HG03442 (cell line): ENCODE data around the gene FHOD3.

ENCODE experiments used
- ATAC-seq: cut with Tn5 transposase; IDR thresholded peaks from one replicate; pipeline ENCODE4 v1.9.1; 2021; ENCODE audit warnings: mild to moderate bottlenecking, moderate library complexity; ENCODE audit not compliant: unreplicated experiment

The FHOD3 gene

DNA sequence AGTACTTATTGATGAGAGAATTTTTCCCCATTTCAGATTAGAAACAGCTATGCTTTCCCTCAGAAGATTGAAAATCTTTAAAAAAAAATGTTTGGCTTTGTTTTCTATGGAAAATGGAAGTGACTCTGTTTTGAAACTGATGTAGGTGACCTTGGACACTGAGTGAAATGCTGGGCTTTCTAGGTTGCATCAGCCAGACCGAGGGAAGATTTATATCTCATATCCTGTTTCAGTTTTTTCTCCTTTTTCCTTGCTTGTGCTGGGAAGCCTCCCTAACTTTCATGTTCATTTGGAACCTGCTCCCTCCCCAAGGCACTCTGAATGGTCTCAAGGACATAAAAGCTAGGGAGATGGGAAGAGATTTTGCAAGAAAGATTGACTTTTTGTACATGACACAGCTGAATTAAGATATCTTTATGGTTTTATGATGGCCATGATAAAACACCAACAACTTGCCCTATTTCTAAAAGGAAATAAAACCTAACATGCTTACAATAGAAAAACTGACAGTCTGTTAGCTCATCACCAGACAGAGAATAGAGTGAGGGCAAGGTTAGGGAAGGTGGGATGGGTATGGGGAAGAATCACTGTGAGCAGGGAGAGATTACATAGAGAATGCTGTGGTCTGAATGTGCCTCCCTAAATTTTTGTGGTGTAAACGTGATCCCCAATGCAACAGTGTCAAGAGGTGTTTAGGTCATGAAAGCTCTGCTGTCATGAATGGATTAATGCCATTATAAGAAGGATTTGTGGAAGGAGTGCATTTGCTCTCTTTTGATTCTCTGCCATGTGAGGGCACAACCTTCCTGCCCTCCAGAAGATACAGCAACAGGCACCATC, 281.6 kb downstream of the FHOD3 start:
- no peak for ATAC-seq

DNA sequence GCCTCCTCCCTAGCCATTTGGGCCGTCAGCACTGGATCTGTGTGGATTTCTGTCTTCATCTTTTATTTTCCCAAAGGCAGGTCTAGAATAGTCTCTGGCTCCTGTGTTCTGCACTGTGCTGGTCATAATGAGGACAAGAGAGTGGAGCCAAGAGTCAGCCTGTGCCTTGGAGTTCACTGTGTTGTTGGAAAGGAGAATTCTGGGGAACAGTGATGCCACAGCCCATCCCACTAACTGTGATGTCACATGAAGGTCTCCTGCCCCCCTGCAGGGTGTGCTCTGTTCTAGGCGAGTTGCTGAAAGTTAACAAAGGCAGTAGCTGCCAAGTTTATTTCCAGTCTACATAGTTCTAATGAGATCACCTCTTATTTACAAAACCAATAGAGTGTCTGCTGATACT, 282.8 kb downstream of the FHOD3 start:
- no peak for ATAC-seq

GRCh38 chr18:36580874-36581750, 283.6 kb downstream of the FHOD3 start:
- ATAC-seq, result no peak

DNA sequence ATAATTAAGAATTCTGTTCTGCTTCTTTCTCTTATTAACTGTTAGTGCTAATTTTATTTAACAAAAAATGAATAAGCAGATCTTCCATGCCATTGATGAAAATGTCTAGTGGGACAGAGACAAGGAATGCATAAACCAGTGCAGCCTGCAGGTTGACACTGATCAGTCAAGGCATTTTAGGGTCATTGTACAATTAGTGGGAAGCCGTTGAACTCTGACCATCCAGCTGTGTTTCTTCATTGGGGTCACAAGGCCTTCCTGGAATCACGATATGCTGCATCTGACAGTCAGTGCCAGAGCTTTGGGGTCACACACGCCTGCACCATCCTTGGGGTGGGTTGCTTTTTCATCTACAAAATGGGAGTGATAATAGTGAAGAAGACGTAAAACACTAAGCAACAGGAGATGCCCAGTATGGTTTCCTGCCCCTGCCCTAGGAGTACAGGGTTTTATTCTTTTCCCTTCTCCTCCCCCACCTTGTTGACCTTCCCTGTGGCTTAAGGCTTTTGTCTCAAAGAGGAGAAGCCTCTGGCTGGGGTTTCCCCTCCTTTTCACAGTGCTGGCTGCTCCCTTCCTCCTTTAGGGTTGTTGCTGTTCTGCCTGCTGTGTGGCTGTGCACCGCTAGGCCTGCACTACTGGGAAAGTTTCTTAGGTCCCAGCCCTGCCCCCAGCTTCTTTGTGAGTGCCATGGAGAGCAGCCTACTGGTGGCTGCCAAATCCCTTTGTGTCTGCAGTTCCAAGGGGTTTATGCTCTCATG, 285.7 kb downstream of the FHOD3 start:
- ATAC-seq, result peak; percentile 71

- no peak for ATAC-seq
Measured at GRCh38 chr18:36589857-36590543, 292.5 kb downstream of the FHOD3 start.

DNA sequence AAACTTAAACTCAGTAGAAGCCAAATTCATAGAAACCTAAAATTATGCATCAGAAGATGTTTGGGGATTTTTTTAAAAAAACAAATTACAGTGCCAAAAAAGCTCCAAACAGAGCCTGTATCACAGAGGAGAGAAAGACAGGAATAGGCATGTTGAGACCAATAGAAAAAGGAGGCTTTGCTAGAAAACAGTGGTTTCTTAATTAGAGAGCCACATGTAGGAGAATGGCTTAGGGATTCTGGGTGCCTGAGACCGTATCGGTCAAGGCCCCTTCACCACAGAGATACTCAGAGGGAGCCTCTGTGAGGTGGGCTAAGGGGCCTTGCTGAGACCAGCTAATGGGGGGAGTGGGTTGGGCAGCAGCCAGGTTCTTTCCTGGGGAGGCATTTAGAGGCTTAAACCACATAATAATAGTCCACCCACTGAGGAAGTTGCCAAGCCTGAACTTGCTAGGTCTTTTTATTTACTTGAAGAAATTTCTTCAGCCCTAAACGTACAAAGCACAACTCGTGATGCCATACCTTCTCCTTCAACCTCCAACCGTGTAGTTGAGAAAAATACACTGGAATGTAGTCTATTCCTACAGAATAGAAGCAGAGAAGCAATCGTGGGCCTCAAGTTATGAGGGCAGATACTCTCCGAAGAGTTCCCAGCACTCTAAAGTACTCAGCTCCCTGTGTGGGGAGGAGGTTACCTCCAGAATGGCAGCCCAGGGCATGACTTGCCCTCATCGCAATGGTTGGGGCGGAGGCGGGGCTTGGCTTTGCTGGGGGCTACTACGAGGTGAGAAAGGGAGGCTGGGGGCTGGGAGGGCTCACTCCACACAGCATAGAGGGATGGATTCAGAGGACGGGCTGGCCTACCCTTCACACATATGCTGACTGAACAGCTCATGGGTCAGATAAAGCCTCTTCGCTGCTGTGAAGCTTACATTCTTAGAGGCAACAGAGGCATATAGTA, 293.4 kb downstream of the FHOD3 start:
- no peak for ATAC-seq

DNA sequence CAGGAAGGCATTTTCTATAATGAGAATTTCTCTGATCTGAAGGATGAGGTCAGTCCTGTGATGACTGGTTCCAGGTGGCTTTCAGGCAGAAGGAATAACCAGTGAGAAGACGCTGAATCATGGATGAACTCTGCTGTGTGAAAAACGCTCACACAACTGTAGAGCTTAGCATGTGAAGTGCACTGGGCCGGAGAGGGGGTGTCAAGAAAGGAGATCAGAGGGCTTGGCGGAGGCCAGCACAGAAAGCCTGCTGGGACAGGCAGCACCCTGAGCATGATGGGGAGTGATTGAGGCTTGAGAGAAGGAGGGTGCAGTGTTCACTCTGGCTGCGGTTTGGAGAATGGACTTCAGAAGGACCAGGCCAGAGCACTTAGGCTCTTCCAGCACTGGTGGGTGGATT, 294.8 kb downstream of the FHOD3 start:
- ATAC-seq, result no peak

DNA sequence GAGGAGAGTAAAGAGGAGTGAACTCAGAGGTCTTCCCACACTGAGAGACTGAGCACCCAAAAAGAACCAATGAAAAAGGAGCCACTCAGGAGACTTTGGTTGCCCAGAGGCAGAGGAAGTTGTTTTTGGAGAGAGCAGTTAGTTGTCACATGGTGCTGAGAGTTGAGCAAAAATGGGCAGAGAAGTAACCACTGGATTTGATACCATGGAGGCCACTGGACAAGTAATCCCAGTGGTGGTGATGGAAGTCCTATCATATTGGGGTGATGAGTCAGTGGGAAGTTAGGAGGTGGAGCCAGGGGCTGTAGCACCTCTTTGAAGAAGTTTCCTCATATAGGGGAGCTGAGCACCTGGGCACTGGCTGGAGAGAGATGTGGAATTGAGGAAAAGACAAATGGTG, 295.5 kb downstream of the FHOD3 start:
- no peak for ATAC-seq

DNA sequence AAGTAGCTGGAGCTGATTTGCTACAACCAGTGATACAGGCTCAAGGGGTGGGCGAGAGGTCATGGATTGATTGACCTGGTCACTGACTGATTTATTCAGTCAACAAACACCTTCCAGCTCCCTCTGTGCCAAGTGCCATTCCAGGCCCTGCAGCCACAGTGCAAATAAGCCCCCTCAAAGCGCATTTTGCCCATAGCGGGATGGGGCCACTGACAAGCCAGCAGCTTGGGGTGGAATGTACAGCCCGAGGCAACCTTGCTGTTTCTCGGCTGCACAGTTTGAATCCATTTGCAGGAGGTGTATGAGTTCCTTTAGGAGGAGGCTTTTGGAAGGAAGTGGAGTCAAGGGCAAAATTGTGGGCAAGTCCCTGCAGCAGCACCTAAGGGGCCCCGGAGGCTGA, 296.1 kb downstream of the FHOD3 start:
- no peak for ATAC-seq

GRCh38 chr18:36594621-36595020, 297.1 kb downstream of the FHOD3 start:
- ATAC-seq, result no peak

DNA sequence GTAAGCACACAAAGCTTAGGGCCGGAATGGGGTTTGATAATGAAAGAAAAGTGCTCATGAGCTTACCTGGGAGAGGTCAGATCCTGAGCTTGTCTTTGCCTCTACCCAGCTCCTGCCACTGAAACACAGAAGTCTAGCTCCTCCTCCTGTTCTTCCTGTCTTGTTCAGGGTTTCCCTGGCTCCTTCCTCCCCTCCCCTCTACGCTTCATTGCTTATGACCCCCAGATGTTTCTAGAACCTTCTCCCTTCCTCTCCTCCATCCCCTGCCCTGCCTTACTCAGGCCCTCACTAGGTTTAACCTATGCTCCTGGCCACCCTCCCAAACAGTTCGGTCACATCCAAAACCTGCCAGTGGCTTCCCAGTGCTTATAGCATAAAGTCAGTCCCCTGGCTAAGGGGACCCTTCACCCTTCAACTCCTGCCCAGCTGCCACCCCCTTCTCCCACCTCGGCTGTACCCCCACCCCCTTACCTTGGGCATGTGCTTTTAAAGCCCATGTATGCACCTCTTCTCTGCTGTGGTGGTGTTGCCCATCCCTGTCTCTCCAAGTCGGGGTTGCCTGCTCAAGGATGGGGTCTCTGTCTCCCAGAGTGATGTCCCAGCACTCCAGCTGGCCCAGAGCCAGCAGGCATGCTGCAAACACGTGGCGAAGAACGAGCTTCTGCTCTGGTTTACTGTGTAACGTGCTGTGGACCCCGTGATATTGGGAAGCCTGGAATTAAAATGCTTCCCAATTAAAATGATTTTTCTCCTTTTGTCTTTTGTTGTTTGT, 297.7 kb downstream of the FHOD3 start:
- ATAC-seq, result no peak

DNA sequence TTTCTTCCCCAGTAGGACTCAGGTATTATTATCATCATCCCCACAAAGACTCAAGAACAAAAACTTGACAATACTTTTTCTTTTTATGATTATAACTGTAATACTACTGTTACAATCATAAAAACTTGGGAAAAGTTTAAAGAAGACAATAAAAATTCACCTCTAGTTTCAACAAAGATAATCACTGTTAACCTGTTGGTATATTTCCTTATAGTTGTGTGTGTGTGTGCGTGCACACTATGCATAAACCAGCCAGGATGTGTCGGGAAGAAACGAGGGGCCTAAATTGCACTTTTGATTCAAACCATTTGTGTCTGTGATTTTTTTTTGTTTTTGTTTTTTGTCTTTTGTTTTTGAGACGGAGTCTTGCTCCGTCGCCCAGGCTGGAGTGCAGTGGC, 298.3 kb downstream of the FHOD3 start:
- ATAC-seq, result no peak

DNA sequence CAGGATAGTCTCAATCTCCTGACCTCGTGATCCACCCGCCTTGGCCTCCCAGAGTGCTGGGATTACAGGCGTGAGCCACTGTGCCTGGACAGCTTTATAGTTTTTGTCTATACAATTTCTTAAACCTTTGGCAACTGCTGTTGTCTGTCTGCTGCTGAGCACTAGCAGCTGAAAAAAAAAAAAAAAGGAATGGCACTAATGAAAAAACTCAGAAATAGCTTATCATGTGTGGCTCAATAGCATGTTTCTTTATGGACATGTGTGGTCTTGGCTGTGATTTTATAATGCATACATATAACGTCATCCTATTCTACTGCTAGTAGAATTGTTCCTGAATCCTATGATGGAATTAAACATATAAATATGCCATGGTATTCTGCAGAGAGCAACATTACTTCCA, 300.1 kb downstream of the FHOD3 start:
- ATAC-seq, result no peak

- ATAC-seq, result no peak
Measured at GRCh38 chr18:36600548-36600947, 303.0 kb downstream of the FHOD3 start.

DNA sequence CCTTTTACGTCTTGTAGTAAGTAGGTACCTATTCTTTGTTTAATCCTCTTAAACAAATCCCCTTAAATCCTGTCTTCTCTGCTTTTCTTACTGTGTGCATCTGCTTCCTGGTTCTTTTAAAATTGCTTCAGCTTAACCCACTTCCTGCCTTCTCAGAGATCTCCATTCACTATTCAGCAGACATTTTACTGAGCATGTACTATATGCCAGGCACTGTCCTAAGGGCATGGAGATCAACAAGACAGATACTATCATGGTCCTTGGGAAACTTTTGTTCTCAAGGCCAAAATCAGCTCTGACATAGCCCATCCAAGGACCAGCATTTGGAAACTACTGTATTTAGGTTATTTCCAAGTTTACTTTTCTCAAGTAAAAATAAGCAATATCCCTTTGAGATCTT, 303.8 kb downstream of the FHOD3 start:
- no peak for ATAC-seq

- ATAC-seq, result no peak
Measured at GRCh38 chr18:36602071-36602470, 304.6 kb downstream of the FHOD3 start.

- no peak for ATAC-seq
Measured at GRCh38 chr18:36602620-36603019, 305.1 kb downstream of the FHOD3 start.

DNA sequence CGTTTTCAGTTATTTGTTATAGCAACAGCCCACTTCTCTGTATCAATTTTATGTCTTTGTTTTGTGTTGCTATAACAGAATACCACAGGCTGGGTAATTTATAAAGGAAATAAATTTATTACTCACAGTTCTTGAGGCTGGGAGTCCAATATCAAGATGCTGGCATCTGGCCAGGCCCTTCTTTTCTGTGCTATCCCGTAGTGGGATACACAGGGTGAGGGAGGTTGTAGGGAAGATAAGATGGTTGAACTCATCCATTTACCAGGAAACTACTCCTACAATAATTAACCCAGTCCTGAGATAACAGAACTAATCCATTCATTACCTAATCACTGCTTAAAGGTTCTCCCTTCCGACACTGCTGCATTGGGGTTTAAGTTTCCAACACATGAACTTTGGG, 310.6 kb downstream of the FHOD3 start:
- no peak for ATAC-seq

- ATAC-seq, result no peak
Measured at GRCh38 chr18:36610258-36610657, 312.7 kb downstream of the FHOD3 start.
